HepG2 (cell line): ENCODE measurements around the gene CISH. TPM values are rescaled to one million over a fixed set of nuclear protein-coding genes. Genes with fewer than 3 reads are reported as not detected.

ENCODE experiments used
- ATAC-seq: fragments of 200-7000 bp; cut with Tn5 transposase; 3 replicates; pipeline ENCODE4 v1.9.1; 2020; ENCODE audit warnings: mild to moderate bottlenecking, moderate library complexity
- BruUV-seq: library from RNA; stranded (reverse); fragments of 400-500 nt; replicated peaks from 2 replicates; lab custom pipeline; 2021; lab: Mats Ljungman, UMichigan
- CTCF ChIA-PET: fragments of 300-600 bp; formaldehyde crosslinking; extraction: SDS; loops from one replicate; lab custom pipeline; 2021; ENCODE audit warnings: low total read pairs, inconsistent platforms, low intra/inter-chr PET ratio; lab: Yijun Ruan, JAX
- POLR2A ChIA-PET: fragments of 350-600 bp; sonication (Branson Sonifier 250); formaldehyde crosslinking; loops from one replicate; lab custom pipeline; 2020; ENCODE audit warnings: antibody characterized with exemption, inconsistent platforms; lab: Yijun Ruan, JAX
- DNase-seq: peaks from one replicate; pipeline ENCODE4 v3.0.0-alpha.2; 2015; ENCODE audit warnings: low spot score
- FAIRE-seq: peaks from 3 replicates; lab custom pipeline; 2011; peaks lifted over from hg19 to GRCh38; lab: Jason Lieb, UNC
- H2AFZ ChIP-seq: one replicate; pipeline ENCODE4 v1.6.1; 2011; ENCODE audit warnings: low read length, inconsistent platforms
- H3K27ac ChIP-seq: fragments of 300-600 bp; 3 replicates; pipeline ENCODE4 v1.8.0; 2011; ENCODE audit warnings: mixed run types, mild to moderate bottlenecking, mixed read lengths, low read length, inconsistent platforms; ENCODE audit not compliant: insufficient read depth; ENCODE audit errors: extremely low read length
- H3K27me3 ChIP-seq, 2 experiments: fragments of 200-600 bp in 1 of 2; 2 replicates in 1 of 2; 3 replicates in 1 of 2; pipeline versions ENCODE4 v1.6.0 to v1.8.0; 2011; ENCODE audit warnings: low read length in 2 of 2, mild to moderate bottlenecking in 2 of 2, moderate library complexity in 2 of 2, inconsistent platforms in 1 of 2; ENCODE audit not compliant: insufficient read depth in 2 of 2, control insufficient read depth in 1 of 2
- H3K36me3 ChIP-seq, 2 experiments: fragments of 200-600 bp in 1 of 2; replicated peaks in 1 of 2; 2 replicates in 1 of 2; 3 replicates in 1 of 2; pipeline versions ENCODE4 v1.5.1 to v1.8.0; 2011; ENCODE audit warnings: low read length in 2 of 2, inconsistent platforms in 1 of 2; ENCODE audit not compliant: insufficient read depth in 2 of 2, control insufficient read depth in 1 of 2
- H3K4me1 ChIP-seq: 2 replicates; pipeline ENCODE4 v1.5.1; 2012; ENCODE audit warnings: low read length, inconsistent platforms; ENCODE audit not compliant: insufficient read depth
- H3K4me2 ChIP-seq: 2 replicates; pipeline ENCODE4 v1.6.0; 2011; ENCODE audit warnings: low read depth, low read length, inconsistent platforms
- H3K4me3 ChIP-seq, 3 experiments: fragments of 200-600 bp in 1 of 3; sonication (generic), shearing (Covaris generic) in 1 of 3; replicated peaks in 1 of 3; 2 replicates each; pipeline ENCODE4 v1.5.1; 2011 to 2016; ENCODE audit warnings: low read length in 3 of 3, inconsistent platforms in 2 of 3, low read depth in 2 of 3, mild to moderate bottlenecking in 2 of 3, control low read depth in 1 of 3, mixed read lengths in 1 of 3; ENCODE audit not compliant: insufficient read depth in 1 of 3
- H3K79me2 ChIP-seq: one replicate; pipeline ENCODE4 v1.6.1; 2011; ENCODE audit warnings: low read length, inconsistent platforms; ENCODE audit not compliant: insufficient read depth
- H3K9ac ChIP-seq: 2 replicates; pipeline ENCODE4 v1.6.0; 2011; ENCODE audit warnings: mild to moderate bottlenecking, low read depth, low read length, inconsistent platforms; ENCODE audit not compliant: insufficient read depth
- H3K9me3 ChIP-seq: 2 replicates; pipeline ENCODE4 v1.5.1; 2012; ENCODE audit warnings: mild to moderate bottlenecking, low read length
- H4K20me1 ChIP-seq: 2 replicates; pipeline ENCODE4 v1.6.0; 2011; ENCODE audit warnings: inconsistent platforms, mild to moderate bottlenecking, low read length, moderate library complexity; ENCODE audit not compliant: insufficient read depth
- AGO2 ChIP-seq: fragments of 200-400 bp; formaldehyde crosslinking; optimal IDR thresholded peaks from 2 replicates; pipeline ENCODE3; 2017; ENCODE audit warnings: mild to moderate bottlenecking, low read depth, low read length, moderate library complexity
- EEA1 ChIP-seq: sonication (generic); formaldehyde crosslinking; IDR thresholded peaks from 2 replicates; pipeline ENCODE4 v1.5.1; 2020; ENCODE audit warnings: mild to moderate bottlenecking, missing genetic modification reagents, borderline replicate concordance
- GLI4 ChIP-seq: sonication (generic); formaldehyde crosslinking; IDR thresholded peaks from 2 replicates; pipeline ENCODE4 v1.5.1; 2020; ENCODE audit warnings: missing genetic modification reagents, mild to moderate bottlenecking, moderate library complexity, borderline replicate concordance
- JUND ChIP-seq: sonication (generic); formaldehyde crosslinking; IDR thresholded peaks from 2 replicates; pipeline ENCODE4 v1.8.0; 2022; ENCODE audit warnings: mild to moderate bottlenecking, missing genetic modification reagents
- SNAPC2 ChIP-seq: sonication (generic); formaldehyde crosslinking; IDR thresholded peaks from 2 replicates; pipeline ENCODE4 v1.8.1; 2022; ENCODE audit warnings: mild to moderate bottlenecking, missing genetic modification reagents
- SRY ChIP-seq: sonication (generic); formaldehyde crosslinking; IDR thresholded peaks from 2 replicates; pipeline ENCODE4 v1.8.0; 2022; ENCODE audit warnings: mild to moderate bottlenecking, missing genetic modification reagents
- ZNF230 ChIP-seq: sonication (generic); formaldehyde crosslinking; IDR thresholded peaks from 2 replicates; pipeline ENCODE4 v1.4.0; 2020; ENCODE audit warnings: mild to moderate bottlenecking, missing genetic modification reagents
- ZNF33B ChIP-seq: sonication (generic); formaldehyde crosslinking; IDR thresholded peaks from 2 replicates; pipeline ENCODE4 v1.5.1; 2020; ENCODE audit warnings: mild to moderate bottlenecking, missing genetic modification reagents
- ZNF546 ChIP-seq: sonication (generic); formaldehyde crosslinking; conservative IDR thresholded peaks from 2 replicates; pipeline ENCODE4 v1.8.1; 2023; ENCODE audit warnings: mild to moderate bottlenecking, missing genetic modification reagents
- ZNF589 ChIP-seq: sonication (generic); formaldehyde crosslinking; conservative IDR thresholded peaks from 2 replicates; pipeline ENCODE4 v1.8.0; 2022; ENCODE audit warnings: mild to moderate bottlenecking, moderate library complexity, missing genetic modification reagents
- ZNF772 ChIP-seq: sonication (generic); formaldehyde crosslinking; IDR thresholded peaks from 2 replicates; pipeline ENCODE4 v1.5.0; 2020; ENCODE audit warnings: mild to moderate bottlenecking, missing genetic modification reagents
- ZSCAN9 ChIP-seq: IDR thresholded peaks from 2 replicates; pipeline ENCODE4 v1.6.1; 2016; ENCODE audit warnings: borderline replicate concordance
- WGBS: methylation state at CpG from one replicate; pipeline ENCODE4 v1.1.6; 2017; ENCODE audit warnings: low lambda C conversion rate; 5-methylcytosine and 5-hydroxymethylcytosine counted together
- in situ Hi-C: cut with HindIII; loops from 2 replicates; pipeline ENCODE4 v1.10.0; 2017; ENCODE audit warnings: low pct_unique_long_range_greater_than_20kb; ENCODE audit not compliant: extremely low pct_ligation_motif_present
- intact Hi-C: fragments of 100-400 bp; cut with micrococcal nuclease; formaldehyde crosslinking; loops from one replicate; pipeline ENCODE4 v1.10.0; 2022; ENCODE audit not compliant: unreplicated experiment
- polyA plus RNA-seq, 8 experiments: library from polyadenylated mRNA; depleted of rRNA in 3 of 8; stranded (reverse) in 7 of 8; unstranded in 1 of 8; fragments of >200 nt; fragmentation: Illumina TruSeq in 4 of 8; extraction: Trizol in 4 of 8; gene quantifications; 2 replicates each; pipeline versions ENCODE4 v1.2.1 to v1.2.3, GENCODE V29; 2011 to 2016; ENCODE audit warnings: low read depth in 4 of 8, missing spikeins in 1 of 8, mixed read lengths in 1 of 8; ENCODE audit not compliant: insufficient read depth in 1 of 8
- total RNA-seq, 5 experiments: library from RNA; depleted of rRNA; stranded (reverse); fragments of >200 nt; fragmentation: Illumina TruSeq; extraction: Trizol; gene quantifications; 2 replicates each; pipeline ENCODE4 v1.2.3, GENCODE V29; 2016; ENCODE audit warnings: low read depth in 1 of 5
- TF ChIP-seq, protein P1 (sequence below): IDR thresholded peaks from 2 replicates; pipeline ENCODE4 v1.6.1; 2016; ENCODE audit warnings: missing compliant biosample characterization, missing genetic modification reagents, borderline replicate concordance
- TF ChIP-seq, protein P2 (sequence below): sonication (generic); formaldehyde crosslinking; IDR thresholded peaks from 2 replicates; pipeline ENCODE4 v1.5.0; 2020; ENCODE audit warnings: missing genetic modification reagents

Gene CISH
- total and polyA plus RNA-seq, 2 of the 13 experiments (the other 11 are each of a cell fraction or from before 2014, with no cell fraction given) = 0.91 to 1.5 TPM

GRCh38 chr3:50574444-50574831, 37.1 kb downstream of the CISH start:
- Histone ChIP-seq H3K27me3 (no peaks in the 10 kb centered on the region; a peak in 1 of 5 replicates), H3K79me2 (no peaks in the 10 kb centered on the region), H3K4me1 (peaks cover 34% of the 10 kb centered on the region), H4K20me1 (no peaks in the 10 kb centered on the region), H3K9me3 (no peaks in the 10 kb centered on the region), H2AFZ (no peak overlapping the region), H3K36me3 (no peaks in the 10 kb centered on the region; a peak in 3 of 5 replicates), H3K4me3 (no peak overlapping the region)
- BruUV-seq = no TSS peak
- POLR2A ChIA-PET = no interaction called here
- no peak for DNase-seq
- FAIRE-seq = no peak
- WGBS = 83% methylated on average over 1 of the region's 1 CpG
- intact Hi-C loops = no loop called here
- CTCF ChIA-PET = interaction anchor here (7.2 kb wide), 1 partner anchor 39 kb away, joined by 182 read pairs; the partner anchor contains the start of genes CISH and MAPKAPK3
- ATAC-seq = no peak
- TF ChIP-seq, protein P1, sequence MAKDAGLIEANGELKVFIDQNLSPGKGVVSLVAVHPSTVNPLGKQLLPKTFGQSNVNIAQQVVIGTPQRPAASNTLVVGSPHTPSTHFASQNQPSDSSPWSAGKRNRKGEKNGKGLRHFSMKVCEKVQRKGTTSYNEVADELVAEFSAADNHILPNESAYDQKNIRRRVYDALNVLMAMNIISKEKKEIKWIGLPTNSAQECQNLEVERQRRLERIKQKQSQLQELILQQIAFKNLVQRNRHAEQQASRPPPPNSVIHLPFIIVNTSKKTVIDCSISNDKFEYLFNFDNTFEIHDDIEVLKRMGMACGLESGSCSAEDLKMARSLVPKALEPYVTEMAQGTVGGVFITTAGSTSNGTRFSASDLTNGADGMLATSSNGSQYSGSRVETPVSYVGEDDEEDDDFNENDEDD (CRISPR knock-in tag) = no peak
- TF ChIP-seq ZNF33B (CRISPR knock-in tag) (no peak), ZNF546 (no peak), ZNF589 (no peak), ZSCAN9 (CRISPR knock-in tag) (no peak), JUND (CRISPR knock-in tag) (no peak), AGO2 (no peak), ZNF230 (CRISPR knock-in tag) (no peak), SRY (CRISPR knock-in tag) (no peak), EEA1 (CRISPR knock-in tag) (no peak), GLI4 (CRISPR knock-in tag) (no peak), SNAPC2 (CRISPR knock-in tag) (no peak), ZNF772 (CRISPR knock-in tag) (no peak)
- TF ChIP-seq, protein P2, sequence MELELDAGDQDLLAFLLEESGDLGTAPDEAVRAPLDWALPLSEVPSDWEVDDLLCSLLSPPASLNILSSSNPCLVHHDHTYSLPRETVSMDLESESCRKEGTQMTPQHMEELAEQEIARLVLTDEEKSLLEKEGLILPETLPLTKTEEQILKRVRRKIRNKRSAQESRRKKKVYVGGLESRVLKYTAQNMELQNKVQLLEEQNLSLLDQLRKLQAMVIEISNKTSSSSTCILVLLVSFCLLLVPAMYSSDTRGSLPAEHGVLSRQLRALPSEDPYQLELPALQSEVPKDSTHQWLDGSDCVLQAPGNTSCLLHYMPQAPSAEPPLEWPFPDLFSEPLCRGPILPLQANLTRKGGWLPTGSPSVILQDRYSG (CRISPR knock-in tag) = no peak
- TF ChIP-seq, all 625 proteins: peak for 0
- no peak overlapping the region for H3K9ac ChIP-seq
- no peak overlapping the region for H3K4me2 ChIP-seq
- in situ Hi-C loops = loop anchor here (5.0 kb wide), 3 partner anchors 38 to 808 kb away; partner anchors contain the start of gene CISH
- no peak overlapping the region for H3K27ac ChIP-seq
